Measurements from ENCODE around the gene COMMD7. TPM values are rescaled to one million over a fixed set of nuclear protein-coding genes. Genes with fewer than 3 reads are reported as not detected.

Gene COMMD7
- total and polyA plus RNA-seq, 9 of the 15 experiments (the other 6 are each of a cell fraction or from before 2014, with no cell fraction given): 11.9 to 69.1 (median 34.7) TPM

GRCh38 chr20:32681175-32682084 is 61.8 kb downstream of the COMMD7 start (continued):
- TF ChIP-seq PHB2 (IDR thresholded peaks at IDR 0.05; ENCODE audit: low read depth): peak; percentile 56; the same call in 1 of the 2 replicates
- no peak for TF ChIP-seq ZNF764 (CRISPR knock-in tag; IDR thresholded peaks at IDR 0.05; ENCODE audit: low read depth)
- TF ChIP-seq PKNOX1 (IDR thresholded peaks at IDR 0.05): peak; percentile 85
- TF ChIP-seq ZNF277 (CRISPR knock-in tag; IDR thresholded peaks at IDR 0.05; ENCODE audit: borderline replicate concordance): no peak
- no peak for TF ChIP-seq PRMT5 (CRISPR knock-in tag; IDR thresholded peaks at IDR 0.05)
- peak; percentile 87 for TF ChIP-seq ATF3 (IDR thresholded peaks at IDR 0.05)
- TF ChIP-seq ATF3 (CRISPR knock-in tag; conservative IDR thresholded peaks at IDR 0.05): no peak
- no peak for TF ChIP-seq RNF219 (CRISPR knock-in tag; IDR thresholded peaks at IDR 0.05)
- TF ChIP-seq RBBP5 (IDR thresholded peaks at IDR 0.05; ENCODE audit: borderline replicate concordance, insufficient read depth, low read length, poor library complexity, severe bottlenecking): peak; percentile 19
- peak; percentile 65 for TF ChIP-seq CREM (IDR thresholded peaks at IDR 0.05; ENCODE audit: low read depth)
- TF ChIP-seq ESRRB (CRISPR knock-in tag; IDR thresholded peaks at IDR 0.05; ENCODE audit: borderline replicate concordance): no peak
- TF ChIP-seq ILF3 (IDR thresholded peaks at IDR 0.05; ENCODE audit: borderline replicate concordance): no peak
- TF ChIP-seq GTF2B (IDR thresholded peaks at IDR 0.05; ENCODE audit: extremely low read depth, insufficient read length): no peak
- no peak; the same call in 1 of the 2 replicates for TF ChIP-seq ZNF444 (CRISPR knock-in tag; IDR thresholded peaks at IDR 0.05)
- TF ChIP-seq RBM22 (IDR thresholded peaks at IDR 0.05; ENCODE audit: low read depth, low read length, poor library complexity, severe bottlenecking): no peak
- TF ChIP-seq HDAC3 (IDR thresholded peaks at IDR 0.05; ENCODE audit: borderline replicate concordance, partially characterized antibody): peak; percentile 63
- TF ChIP-seq POLR3G (IDR thresholded peaks at IDR 0.05; ENCODE audit: extremely low read depth, insufficient read length, insufficient replicate concordance): no peak
- peak; percentile 79 to 86 for TF ChIP-seq TRIM24 (IDR thresholded peaks at IDR 0.05)
- TF ChIP-seq SNRNP70 (optimal IDR thresholded peaks at IDR 0.05; ENCODE audit: low read depth, low read length): no peak
